Psoas muscle (tissue), 8 donors: ENCODE results near the gene GPATCH2. TPM values are rescaled to one million over a fixed set of nuclear protein-coding genes. Genes with fewer than 3 reads are reported as not detected.

Experiments used
- ATAC-seq, 4 donors: fragments of 200-7000 bp; cut with Tn5 transposase; one replicate each; pipeline ENCODE4 v1.9.1; 2020; ENCODE audit warnings: moderate library complexity in 3 of 4, mild to moderate bottlenecking in 2 of 4
- DNase-seq, 2 donors: peaks; one replicate each; pipeline ENCODE4 v3.0.0-alpha.2; 2020
- H3K27ac ChIP-seq: fragments of 200-600 bp; one replicate; pipeline ENCODE4 v1.8.0; 2022
- H3K27me3 ChIP-seq, 3 donors: fragments of 200-600 bp in 1 of 3; one replicate each; pipeline versions ENCODE4 v1.6.1 to v1.8.0; 2013 to 2022; ENCODE audit warnings: low read length in 2 of 3, mild to moderate bottlenecking in 2 of 3, moderate library complexity in 1 of 3; ENCODE audit not compliant: insufficient read depth in 3 of 3
- H3K36me3 ChIP-seq, 2 donors: fragments of 200-600 bp in 1 of 2; one replicate each; pipeline versions ENCODE4 v1.6.1 to v1.8.0; 2013 to 2022; ENCODE audit warnings: low read depth in 1 of 2, mild to moderate bottlenecking in 1 of 2, moderate library complexity in 1 of 2; ENCODE audit not compliant: insufficient read depth in 1 of 2
- H3K4me1 ChIP-seq: fragments of 200-600 bp; one replicate; pipeline ENCODE4 v1.8.0; 2022
- H3K4me3 ChIP-seq: fragments of 200-600 bp; one replicate; pipeline ENCODE4 v1.8.0; 2022; ENCODE audit warnings: mild to moderate bottlenecking
- H3K9me3 ChIP-seq: fragments of 200-600 bp; one replicate; pipeline ENCODE4 v1.8.0; 2022
- WGBS, 3 donors: extraction: QIAGEN DNeasy Blood & Tissue Kit; methylation state at CpG; one replicate each; pipeline versions ENCODE4 v1.1.6 to v1.1.7; 2013; 5-methylcytosine and 5-hydroxymethylcytosine counted together
- intact Hi-C, 2 donors: fragments of 100-400 bp; cut with DNase I; formaldehyde crosslinking; loops; one replicate each; pipeline versions ENCODE4 v1.11.0 to v1.14.2; 2022
- polyA plus RNA-seq, 3 donors: library from polyadenylated mRNA; stranded (reverse); fragments of 200-250 nt; gene quantifications; one replicate each; pipeline ENCODE4 v1.2.3, GENCODE V29; 2013
- total RNA-seq, 4 donors: library from RNA; stranded (reverse); fragmentation: NEBNext Ultra II Directional in 2 of 4; extraction: Animal tissue kit (Norgen Biotek cat#: 25700) in 2 of 4; gene quantifications; one replicate each; pipeline versions ENCODE4 v1.2.1 to v1.2.4, GENCODE V29; 2021 to 2023
- TF ChIP-seq, protein P1 (sequence below): fragments of 200-600 bp; IDR thresholded peaks from one replicate; pipeline ENCODE4 v1.8.0; 2022; ENCODE audit warnings: antibody characterized with exemption
- donor health status: healthy with polysubstance abuse.
- donor health status: DM: no; HTN: no; CAD: no; lungs with moderate emphysema.
- donor health status: Bipolar disorder and iron deficiency.
- donor health status: healthy.
- donor health status: DM: yes; HTN: yes; CAD: no.
- donor health status: DM: no; HTN: no; CAD: no.
- donor health status: DM: no; HTN: no; CAD: no.
- donor health status: DM: yes; HTN: yes; CAD: no.

Gene GPATCH2
- total and polyA plus RNA-seq, 7 donors, result 2.4 to 6.1 (median 3.7) TPM

GRCh38 chr1:217562229-217562878 lies 68.5 kb downstream of the GPATCH2 start:
- Histone ChIP-seq H3K4me1 (no peaks in the 10 kb centered on the region), H3K27me3 (no peaks in the 10 kb centered on the region), H3K36me3 (no peaks in the 10 kb centered on the region), H3K27ac (no peak overlapping the region), H3K9me3 (no peaks in the 10 kb centered on the region), H3K4me3 (no peak overlapping the region)
- WGBS, 3 donors, result 91 to 94% (median 92%) methylated on average over 4 of the region's 4 CpGs
- intact Hi-C loops, result no loop called here
- DNase-seq, result no peak
- TF ChIP-seq, protein P1, sequence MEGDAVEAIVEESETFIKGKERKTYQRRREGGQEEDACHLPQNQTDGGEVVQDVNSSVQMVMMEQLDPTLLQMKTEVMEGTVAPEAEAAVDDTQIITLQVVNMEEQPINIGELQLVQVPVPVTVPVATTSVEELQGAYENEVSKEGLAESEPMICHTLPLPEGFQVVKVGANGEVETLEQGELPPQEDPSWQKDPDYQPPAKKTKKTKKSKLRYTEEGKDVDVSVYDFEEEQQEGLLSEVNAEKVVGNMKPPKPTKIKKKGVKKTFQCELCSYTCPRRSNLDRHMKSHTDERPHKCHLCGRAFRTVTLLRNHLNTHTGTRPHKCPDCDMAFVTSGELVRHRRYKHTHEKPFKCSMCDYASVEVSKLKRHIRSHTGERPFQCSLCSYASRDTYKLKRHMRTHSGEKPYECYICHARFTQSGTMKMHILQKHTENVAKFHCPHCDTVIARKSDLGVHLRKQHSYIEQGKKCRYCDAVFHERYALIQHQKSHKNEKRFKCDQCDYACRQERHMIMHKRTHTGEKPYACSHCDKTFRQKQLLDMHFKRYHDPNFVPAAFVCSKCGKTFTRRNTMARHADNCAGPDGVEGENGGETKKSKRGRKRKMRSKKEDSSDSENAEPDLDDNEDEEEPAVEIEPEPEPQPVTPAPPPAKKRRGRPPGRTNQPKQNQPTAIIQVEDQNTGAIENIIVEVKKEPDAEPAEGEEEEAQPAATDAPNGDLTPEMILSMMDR, result no peak
- ATAC-seq, result no peak

- TF ChIP-seq, protein P1, result no peak
- Histone ChIP-seq H3K36me3 (no peaks in the 10 kb centered on the region), H3K9me3 (no peaks in the 10 kb centered on the region), H3K27ac (no peak overlapping the region), H3K4me3 (no peak overlapping the region), H3K4me1 (no peaks in the 10 kb centered on the region), H3K27me3 (no peaks in the 10 kb centered on the region)
- DNase-seq, result no peak
- intact Hi-C loops, result no loop called here
- 80 to 81% (median 80%) methylated on average over 4 of the region's 4 CpGs for WGBS, 3 donors
- no peak for ATAC-seq
Observed at GRCh38 chr1:217561446-217561845, 69.4 kb downstream of the GPATCH2 start.

DNA sequence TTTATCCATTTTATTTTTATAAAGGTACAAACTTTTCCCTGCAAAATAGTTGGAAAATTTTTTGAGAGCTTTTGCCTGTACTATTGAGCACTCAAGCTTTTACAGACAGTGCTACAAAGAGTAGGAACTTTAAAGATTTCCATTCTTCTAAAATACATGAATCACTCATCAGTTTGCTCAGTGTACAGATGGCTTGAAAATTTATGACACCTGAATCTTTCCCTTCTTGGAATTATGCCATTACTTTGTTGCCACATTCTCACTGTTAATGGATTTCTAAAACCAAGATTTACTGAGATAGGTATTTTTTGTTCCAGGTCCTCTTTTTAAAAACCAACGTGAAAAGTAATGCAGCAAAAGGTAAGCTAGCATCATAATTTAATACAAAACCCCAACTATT lies 76.0 kb downstream of the GPATCH2 start:
- Histone ChIP-seq H3K4me3 (no peak overlapping the region), H3K27me3 (no peaks in the 10 kb centered on the region), H3K4me1 (no peaks in the 10 kb centered on the region), H3K27ac (no peak overlapping the region), H3K36me3 (no peaks in the 10 kb centered on the region), H3K9me3 (no peaks in the 10 kb centered on the region)
- no peak for ATAC-seq
- intact Hi-C loops, result no loop called here
- no peak for DNase-seq
- 49 to 60% (median 52%) methylated on average over 1 of the region's 1 CpG for WGBS, 3 donors
- TF ChIP-seq, protein P1, result no peak

DNA sequence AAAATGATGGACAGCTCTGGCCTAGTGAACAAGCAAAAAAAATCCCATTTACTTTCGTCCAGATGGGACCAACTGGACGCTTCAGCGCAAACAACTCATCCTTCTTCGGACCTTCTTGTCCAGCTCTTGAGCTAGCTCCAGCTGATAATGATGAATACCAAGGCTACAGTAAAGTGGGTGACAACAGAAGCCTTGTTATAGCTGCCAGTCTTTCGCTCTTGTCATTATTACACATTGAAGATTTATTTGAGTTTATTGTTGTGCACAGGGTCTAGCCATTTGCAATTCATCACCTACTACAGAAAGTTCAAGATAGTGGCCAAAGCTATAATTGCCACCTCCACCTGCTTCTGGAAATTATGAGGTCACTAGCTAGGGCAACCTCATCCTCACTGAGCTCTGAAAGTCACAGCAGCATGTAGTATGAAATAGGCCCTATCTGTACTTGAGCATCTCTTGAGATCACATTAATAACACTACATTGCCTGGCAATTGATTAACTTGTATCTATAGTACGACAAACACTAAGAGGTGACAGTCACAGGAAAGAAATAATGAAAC lies 76.9 kb downstream of the GPATCH2 start:
- intact Hi-C loops, result no loop called here
- no peak overlapping the region for H3K27ac ChIP-seq
- no peak for DNase-seq
- WGBS, 3 donors, result 92 to 96% (median 94%) methylated on average over 6 of the region's 6 CpGs
- H3K9me3 ChIP-seq, result no peaks in the 10 kb centered on the region
- H3K4me1 ChIP-seq, result no peaks in the 10 kb centered on the region
- ATAC-seq, result no peak
- no peaks in the 10 kb centered on the region for H3K27me3 ChIP-seq
- no peaks in the 10 kb centered on the region for H3K36me3 ChIP-seq
- TF ChIP-seq, protein P1, result no peak
- H3K4me3 ChIP-seq, result no peak overlapping the region
